Muscle of leg (tissue), 16 donors: ENCODE data around the gene CRELD2. TPM values are rescaled to one million over a fixed set of nuclear protein-coding genes. Genes with fewer than 3 reads are reported as not detected.
A peak's percentile ranks its signal among the peaks of the same experiment; 100 is the strongest.

ENCODE experiments used
- DNase-seq: peaks from one replicate; pipeline ENCODE4 v3.0.0; 2013
- H3K27ac ChIP-seq: one replicate; pipeline ENCODE4 v1.5.1; 2013; ENCODE audit warnings: mild to moderate bottlenecking, low read length, control low read depth
- H3K27me3 ChIP-seq: one replicate; pipeline ENCODE4 v1.6.1; 2013; ENCODE audit warnings: low read length; ENCODE audit not compliant: control insufficient read depth, insufficient read depth
- H3K36me3 ChIP-seq: one replicate; pipeline ENCODE4 v1.6.1; 2013; ENCODE audit warnings: low read length; ENCODE audit not compliant: control insufficient read depth, insufficient read depth
- H3K4me1 ChIP-seq: one replicate; pipeline ENCODE4 v1.6.1; 2013; ENCODE audit warnings: low read length; ENCODE audit not compliant: control insufficient read depth, insufficient read depth
- H3K4me3 ChIP-seq: one replicate; pipeline ENCODE4 v1.5.1; 2013; ENCODE audit warnings: low read length, control low read depth
- H3K9me3 ChIP-seq: replicated peaks from 2 replicates; pipeline ENCODE4 v1.6.1; 2013; ENCODE audit warnings: low read depth, low read length; ENCODE audit not compliant: control insufficient read depth
- WGBS: methylation state at CpG from one replicate; pipeline ENCODE4 v1.1.5; 2013; ENCODE audit warnings: missing lambda C conversion rate; ENCODE audit not compliant: insufficient coverage; 5-methylcytosine and 5-hydroxymethylcytosine counted together
- long read RNA-seq, 11 donors: transcript quantifications; one replicate each; lab custom pipeline, GENCODE V29; 2026
- polyA plus RNA-seq, 8 donors: library from polyadenylated mRNA; unstranded; fragments of 120-200 nt; gene quantifications; one replicate each; pipeline versions ENCODE4 v1.2.1 to v1.2.3, GENCODE V29; 2013; ENCODE audit warnings: inconsistent platforms in 1 of 8, low replicate concordance in 1 of 8; ENCODE audit not compliant: insufficient read length in 8 of 8, insufficient read depth in 1 of 8
- total RNA-seq: library from RNA; stranded (reverse); fragments of 120-200 nt; gene quantifications from one replicate; pipeline ENCODE4 v1.2.4, GENCODE V29; 2013

CRELD2 gene
- 18.8 TPM for total RNA-seq
- 10 to 100 TPM; 17.0 to 27.0 (median 22.8) TPM for polyA plus RNA-seq
- long read RNA-seq, donor 1, partial matches to known transcripts = 0 of 4 reads
- long read RNA-seq, donor 1, other reads (novel, unspliced or antisense) = 0 of 4 reads
- long read RNA-seq, donor 2, partial matches to known transcripts = 0 of 1 reads
- long read RNA-seq, donor 2, other reads (novel, unspliced or antisense) = 0 of 1 reads
- long read RNA-seq, donor 3, transcript CRELD2-201 (10 exons, 1,357 nt) = major isoform, 10 of 12 reads
- long read RNA-seq, donor 3, partial matches to known transcripts = 0 of 12 reads
- long read RNA-seq, donor 3, other reads (novel, unspliced or antisense) = 0 of 12 reads
- long read RNA-seq, donor 4, transcript CRELD2-201 (10 exons, 1,357 nt) = major isoform, 7 of 9 reads
- long read RNA-seq, donor 4, partial matches to known transcripts = 0 of 9 reads
- long read RNA-seq, donor 4, other reads (novel, unspliced or antisense) = 0 of 9 reads
- long read RNA-seq, donor 5, transcript CRELD2-201 (10 exons, 1,357 nt) = major isoform, 28 of 30 reads
- long read RNA-seq, donor 5, partial matches to known transcripts = 0 of 30 reads
- long read RNA-seq, donor 5, other reads (novel, unspliced or antisense) = 0 of 30 reads
- long read RNA-seq, donor 6, transcript CRELD2-201 (10 exons, 1,357 nt) = major isoform, 12 of 13 reads
- long read RNA-seq, donor 6, partial matches to known transcripts = 0 of 13 reads
- long read RNA-seq, donor 6, other reads (novel, unspliced or antisense) = 0 of 13 reads
- long read RNA-seq, donor 7, transcript CRELD2-201 (10 exons, 1,357 nt) = major isoform, 15 of 15 reads
- long read RNA-seq, donor 7, partial matches to known transcripts = 0 of 15 reads
- long read RNA-seq, donor 7, other reads (novel, unspliced or antisense) = 0 of 15 reads
- long read RNA-seq, donor 8, partial matches to known transcripts = 0 of 4 reads
- long read RNA-seq, donor 8, other reads (novel, unspliced or antisense) = 0 of 4 reads
- long read RNA-seq, donor 9, transcript CRELD2-201 (10 exons, 1,357 nt) = major isoform, 6 of 7 reads
- long read RNA-seq, donor 9, partial matches to known transcripts = 0 of 7 reads
- long read RNA-seq, donor 9, other reads (novel, unspliced or antisense) = 0 of 7 reads
- long read RNA-seq, donor 10, transcript CRELD2-201 (10 exons, 1,357 nt) = major isoform, 8 of 8 reads
- long read RNA-seq, donor 10, partial matches to known transcripts = 0 of 8 reads
- long read RNA-seq, donor 10, other reads (novel, unspliced or antisense) = 0 of 8 reads
- long read RNA-seq, donor 11, transcript CRELD2-201 (10 exons, 1,357 nt) = major isoform, 9 of 10 reads
- long read RNA-seq, donor 11, partial matches to known transcripts = 0 of 10 reads
- long read RNA-seq, donor 11, other reads (novel, unspliced or antisense) = 0 of 10 reads

GRCh38 chr22:49917974-49918910 is at the start of gene CRELD2, which contains the start of gene ALG12:
TSS of gene CRELD2 (plus strand) at chr22:49918634. CDS start at chr22:49918770, 136 bp downstream.
TSS of gene ALG12 (minus strand) at chr22:49918438. CDS start at chr22:49913765, 4,673 bp downstream.
- H3K27me3 ChIP-seq = no peaks in the 10 kb centered on the region
- H3K27ac ChIP-seq = peak within 1 kb of the TSS; percentile 82
- peak; percentile 99 for DNase-seq
- peaks cover 13% of the 10 kb centered on the region for H3K4me1 ChIP-seq
- H3K9me3 ChIP-seq = no peaks in the 10 kb centered on the region
- peak within 1 kb of the TSS; percentile 87 for H3K4me3 ChIP-seq
- peaks cover 27% of the 10 kb centered on the region for H3K36me3 ChIP-seq
- WGBS = under 1% methylated on average over 103 of the region's 103 CpGs

- Histone ChIP-seq H3K36me3 (peaks cover 5% of the 10 kb centered on the region), H3K9me3 (peaks cover 38% of the 10 kb centered on the region), H3K27me3 (no peaks in the 10 kb centered on the region), H3K4me1 (no peaks in the 10 kb centered on the region), H3K27ac (no peak overlapping the region), H3K4me3 (no peak overlapping the region)
- DNase-seq = no peak
- 94% methylated on average over 12 of the region's 17 CpGs for WGBS
These were observed 49.2 kb upstream of the CRELD2 start for GRCh38 chr22:49869086-49869830.

- peaks cover 5% of the 10 kb centered on the region for H3K36me3 ChIP-seq
- no peaks in the 10 kb centered on the region for H3K4me1 ChIP-seq
- H3K9me3 ChIP-seq = peaks cover 36% of the 10 kb centered on the region
- H3K4me3 ChIP-seq = no peak overlapping the region
- 95% methylated on average over 6 of the region's 14 CpGs for WGBS
- H3K27ac ChIP-seq = no peak overlapping the region
- no peak for DNase-seq
- no peaks in the 10 kb centered on the region for H3K27me3 ChIP-seq
These were observed 48.4 kb upstream of the CRELD2 start for GRCh38 chr22:49869845-49870712.

- H3K4me3 ChIP-seq = no peak overlapping the region
- peaks cover 36% of the 10 kb centered on the region for H3K9me3 ChIP-seq
- peaks cover 5% of the 10 kb centered on the region for H3K36me3 ChIP-seq
- no peak for DNase-seq
- H3K27ac ChIP-seq = no peak overlapping the region
- H3K27me3 ChIP-seq = no peaks in the 10 kb centered on the region
- no CpG with 5 or more reads among the region's 4 CpGs for WGBS
- H3K4me1 ChIP-seq = no peaks in the 10 kb centered on the region
These were observed 47.0 kb upstream of the CRELD2 start for GRCh38 chr22:49871482-49871881.

GRCh38 chr22:49872347-49872746 is 46.1 kb upstream of the CRELD2 start:
- Histone ChIP-seq H3K4me1 (no peaks in the 10 kb centered on the region), H3K27me3 (no peaks in the 10 kb centered on the region), H3K27ac (no peak overlapping the region), H3K4me3 (no peak overlapping the region), H3K36me3 (peaks cover 5% of the 10 kb centered on the region), H3K9me3 (peaks cover 29% of the 10 kb centered on the region)
- 89% methylated on average over 4 of the region's 7 CpGs for WGBS
- DNase-seq = no peak

GRCh38 chr22:49873228-49873940 is 45.0 kb upstream of the CRELD2 start:
- Histone ChIP-seq H3K4me3 (no peak overlapping the region), H3K36me3 (peaks cover 5% of the 10 kb centered on the region), H3K4me1 (no peaks in the 10 kb centered on the region), H3K9me3 (peaks cover 24% of the 10 kb centered on the region), H3K27ac (no peak overlapping the region), H3K27me3 (no peaks in the 10 kb centered on the region)
- 92% methylated on average over 7 of the region's 16 CpGs for WGBS
- no peak for DNase-seq

- no peak overlapping the region for H3K4me3 ChIP-seq
- no peak for DNase-seq
- no peak overlapping the region for H3K27ac ChIP-seq
- no peaks in the 10 kb centered on the region for H3K4me1 ChIP-seq
- 100% methylated on average over 4 of the region's 7 CpGs for WGBS
- H3K9me3 ChIP-seq = peaks cover 24% of the 10 kb centered on the region
- H3K36me3 ChIP-seq = peaks cover 5% of the 10 kb centered on the region
- H3K27me3 ChIP-seq = no peaks in the 10 kb centered on the region
These were observed 40.8 kb upstream of the CRELD2 start for GRCh38 chr22:49877642-49878041.
